Iris pigment epithelial cell (primary cell): ENCODE data around the gene COA3.

ENCODE experiments used
- DNase-seq: peaks from one replicate; pipeline ENCODE4 v3.0.0-alpha.2; 2011; ENCODE audit warnings: low read depth

The COA3 gene

GRCh38 chr17:42750739-42751344, 47.7 kb downstream of the COA3 start:
- no peak for DNase-seq

DNA sequence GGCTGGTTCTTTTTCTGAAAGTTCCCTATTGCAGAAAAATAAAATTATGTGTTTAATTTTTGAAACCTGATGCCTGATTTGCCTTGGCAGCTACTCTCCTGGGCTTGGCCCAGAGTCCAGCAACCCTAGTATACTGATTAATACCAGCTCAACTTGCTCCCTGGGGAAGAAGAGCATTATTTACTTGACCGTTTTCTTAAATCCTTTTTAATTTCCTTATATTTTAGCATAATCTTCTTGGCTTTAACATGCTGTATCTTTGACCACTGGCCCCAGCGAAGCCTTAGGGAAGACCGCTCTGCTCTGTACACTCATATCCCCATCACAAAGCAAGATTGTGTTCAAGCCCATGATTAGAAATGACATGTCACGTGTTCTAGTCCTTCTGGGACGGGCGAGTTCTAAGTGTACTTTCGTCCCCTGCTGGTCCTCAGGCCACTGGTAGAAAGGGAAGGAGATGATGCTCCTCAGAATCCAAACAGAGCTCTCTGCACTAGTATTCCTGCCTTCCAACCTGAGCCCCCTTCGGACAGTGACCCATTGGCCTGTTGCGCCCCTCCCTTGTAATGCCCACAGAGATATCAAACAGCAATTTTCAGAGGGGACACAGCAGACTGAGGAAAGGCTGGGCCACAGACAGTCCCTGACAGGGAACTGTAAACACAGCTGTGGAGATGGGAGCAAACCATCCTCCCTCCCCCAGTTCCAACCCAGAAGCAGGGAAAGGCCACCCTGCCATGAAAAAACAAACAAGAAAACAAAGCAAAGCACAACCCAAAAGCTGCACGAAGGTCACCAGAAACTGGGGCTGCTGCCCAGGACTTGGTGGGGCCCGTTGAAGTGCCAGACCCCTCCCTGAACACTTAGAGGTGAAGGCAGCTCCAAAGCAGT, 49.4 kb downstream of the COA3 start:
- no peak for DNase-seq

- DNase-seq = no peak
These were observed 50.1 kb downstream of the COA3 start for GRCh38 chr17:42748202-42748907.
